GM21619 (cell line): Measurements from ENCODE around the gene SLC28A3.
"Not testable (repeated sequence)": the region's sequence is repeated elsewhere in the genome, so short reads cannot be mapped to it uniquely, and the experiment has no call there.

Experiments used
- ATAC-seq: cut with Tn5 transposase; IDR thresholded peaks from one replicate; pipeline ENCODE4 v1.9.1; 2021; ENCODE audit not compliant: unreplicated experiment

SLC28A3 gene, protein sequence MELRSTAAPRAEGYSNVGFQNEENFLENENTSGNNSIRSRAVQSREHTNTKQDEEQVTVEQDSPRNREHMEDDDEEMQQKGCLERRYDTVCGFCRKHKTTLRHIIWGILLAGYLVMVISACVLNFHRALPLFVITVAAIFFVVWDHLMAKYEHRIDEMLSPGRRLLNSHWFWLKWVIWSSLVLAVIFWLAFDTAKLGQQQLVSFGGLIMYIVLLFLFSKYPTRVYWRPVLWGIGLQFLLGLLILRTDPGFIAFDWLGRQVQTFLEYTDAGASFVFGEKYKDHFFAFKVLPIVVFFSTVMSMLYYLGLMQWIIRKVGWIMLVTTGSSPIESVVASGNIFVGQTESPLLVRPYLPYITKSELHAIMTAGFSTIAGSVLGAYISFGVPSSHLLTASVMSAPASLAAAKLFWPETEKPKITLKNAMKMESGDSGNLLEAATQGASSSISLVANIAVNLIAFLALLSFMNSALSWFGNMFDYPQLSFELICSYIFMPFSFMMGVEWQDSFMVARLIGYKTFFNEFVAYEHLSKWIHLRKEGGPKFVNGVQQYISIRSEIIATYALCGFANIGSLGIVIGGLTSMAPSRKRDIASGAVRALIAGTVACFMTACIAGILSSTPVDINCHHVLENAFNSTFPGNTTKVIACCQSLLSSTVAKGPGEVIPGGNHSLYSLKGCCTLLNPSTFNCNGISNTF

DNA sequence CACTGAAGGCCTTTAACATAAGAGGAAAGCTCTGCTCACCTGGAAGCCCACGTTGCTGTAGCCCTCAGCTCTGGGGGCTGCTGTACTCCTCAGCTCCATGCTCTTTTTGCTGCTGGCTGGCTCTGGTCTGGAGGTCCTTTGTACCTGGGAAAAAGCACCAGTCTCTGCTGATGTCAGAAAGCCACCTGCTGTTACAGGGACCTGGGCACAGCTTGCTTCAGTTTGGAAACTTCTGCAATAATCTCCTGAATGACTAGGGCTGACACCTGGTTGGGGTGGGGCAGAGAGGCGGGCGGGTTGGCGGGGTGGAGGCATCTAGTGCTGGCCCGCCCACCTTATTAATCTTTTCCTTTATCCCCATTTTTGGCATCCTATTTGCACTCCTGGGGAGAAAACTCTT, at the start of gene SLC28A3:
TSS of gene SLC28A3 (minus strand) at position 224 of the 400 bp plus-strand sequence. CDS start at position 99, 125 bp downstream.
- no peak for ATAC-seq

DNA sequence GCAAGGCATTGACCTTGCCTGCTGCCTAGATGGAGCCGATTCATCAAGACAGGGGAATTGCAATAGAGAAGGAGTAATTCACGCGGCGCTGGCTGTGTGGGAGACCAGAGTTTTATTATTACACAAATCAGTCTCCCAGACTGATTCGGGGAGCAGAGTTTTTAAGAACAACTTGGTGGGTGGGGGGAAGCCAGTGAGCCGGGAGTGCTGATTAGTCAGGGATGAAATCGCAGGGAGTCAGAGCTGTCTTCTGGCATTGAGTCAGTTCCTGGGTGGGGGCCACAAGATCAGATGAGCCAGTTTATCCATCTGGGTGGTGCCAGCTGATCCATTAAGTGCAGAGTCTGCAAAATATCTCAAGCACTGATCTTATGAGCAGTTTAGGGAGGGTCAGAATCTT, 49.7 kb upstream of the SLC28A3 start:
- not testable (repeated sequence) for ATAC-seq

DNA sequence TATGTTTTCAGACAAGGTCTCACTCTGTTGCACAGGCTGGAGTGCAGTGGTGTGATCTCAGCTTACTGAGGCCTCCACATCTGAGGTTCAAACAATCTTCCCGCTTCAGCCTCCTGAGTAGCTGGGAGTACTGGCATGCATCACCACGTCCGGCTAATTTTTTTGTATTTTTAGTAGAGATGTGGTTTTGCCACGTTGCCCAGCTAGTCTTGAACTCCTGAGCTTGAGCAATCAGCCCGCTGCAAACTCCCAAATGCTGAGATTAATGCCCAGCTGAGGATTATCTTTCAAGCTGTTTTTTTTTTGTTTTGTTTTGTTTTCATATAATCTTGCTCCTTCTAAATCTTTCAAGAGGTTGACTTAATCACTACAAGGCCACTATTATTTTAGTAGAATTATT, 47.3 kb upstream of the SLC28A3 start:
- no peak for ATAC-seq

DNA sequence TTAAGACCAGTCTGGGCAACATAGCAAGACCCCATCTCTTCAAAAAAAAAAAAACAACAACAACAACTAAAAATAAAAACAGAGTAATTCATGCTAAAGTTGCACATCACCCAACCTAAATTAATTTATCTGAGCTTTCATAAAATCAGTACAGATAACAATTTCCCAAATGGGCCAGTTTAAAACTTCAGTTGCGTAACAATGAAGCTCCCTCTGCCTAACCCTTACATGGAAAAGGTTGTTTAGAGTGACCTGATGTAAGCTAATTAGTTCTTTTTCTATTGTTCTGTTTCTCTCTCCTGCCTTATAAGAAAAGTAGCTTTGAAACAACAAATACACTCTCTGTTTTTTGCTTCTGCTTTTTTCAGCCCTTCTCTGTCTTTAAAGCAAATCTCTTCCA, 46.2 kb upstream of the SLC28A3 start:
- ATAC-seq, result no peak

DNA sequence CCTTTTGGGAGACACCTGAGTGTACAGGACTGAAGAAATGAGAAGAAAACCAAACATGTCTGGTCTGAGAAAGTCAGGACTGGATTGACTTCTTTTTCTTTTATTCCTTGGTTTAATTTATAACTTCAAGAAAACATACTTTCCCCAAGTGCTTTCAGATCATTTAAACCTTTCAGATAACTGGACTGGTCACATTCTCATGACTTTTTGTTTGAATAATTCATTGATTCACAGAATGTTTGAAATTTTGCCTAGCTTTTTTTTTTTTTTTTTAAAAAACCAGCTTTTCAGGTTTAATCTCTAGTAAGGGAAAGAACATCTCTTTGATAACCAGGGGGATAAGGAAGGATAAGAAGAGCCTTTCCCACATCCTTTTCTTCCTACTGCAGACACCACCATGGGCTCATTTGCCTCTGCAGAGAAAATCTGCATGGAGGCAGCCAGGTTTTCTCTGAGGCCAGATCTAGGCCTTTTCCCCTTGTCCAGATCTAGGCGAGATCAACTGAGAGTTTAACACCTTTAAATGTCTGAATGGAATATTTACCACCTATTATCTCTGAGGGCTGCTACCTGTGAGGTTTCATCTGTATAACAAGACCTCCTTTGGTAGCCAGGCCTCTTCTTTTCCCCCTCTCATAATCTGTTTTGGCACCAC, 45.0 kb upstream of the SLC28A3 start:
- ATAC-seq, result no peak

DNA sequence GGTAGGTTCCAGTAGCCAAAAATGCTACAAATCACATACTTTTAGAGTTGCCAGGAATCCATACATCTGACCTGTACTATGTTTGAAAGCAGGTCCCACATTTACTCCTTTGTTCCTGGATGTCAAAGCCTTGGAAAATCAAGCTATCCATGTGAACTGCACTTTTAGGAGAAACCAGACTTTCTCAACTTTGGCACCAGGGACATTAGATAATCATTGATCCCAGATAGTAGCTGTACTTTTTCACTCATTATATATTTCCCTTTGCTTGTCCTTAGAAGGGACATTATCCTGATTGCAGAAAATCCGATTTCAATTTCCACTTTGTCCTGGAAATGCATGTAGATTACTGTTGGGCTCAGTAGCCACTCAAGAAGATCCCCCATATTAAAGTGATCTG, 44.1 kb upstream of the SLC28A3 start:
- no peak for ATAC-seq

DNA sequence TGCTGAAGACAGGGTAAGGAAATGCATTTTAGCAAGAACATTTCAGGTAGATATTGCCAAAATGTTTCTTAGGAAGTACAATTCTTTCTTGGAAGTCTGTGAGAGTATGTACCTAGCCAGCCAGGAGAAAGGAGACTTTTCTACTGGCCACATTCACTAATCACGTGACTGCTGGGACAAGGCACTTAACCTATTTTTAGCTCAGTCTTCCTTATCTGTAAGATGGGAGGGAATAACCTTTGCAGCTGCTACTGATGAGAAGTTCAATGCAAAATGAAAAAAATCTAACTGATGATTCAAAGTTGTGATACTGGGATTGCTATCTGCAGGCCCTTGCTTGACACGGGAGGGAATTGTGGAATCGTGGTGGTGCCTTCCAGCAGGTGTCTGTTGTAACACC, 42.6 kb upstream of the SLC28A3 start:
- ATAC-seq, result no peak

DNA sequence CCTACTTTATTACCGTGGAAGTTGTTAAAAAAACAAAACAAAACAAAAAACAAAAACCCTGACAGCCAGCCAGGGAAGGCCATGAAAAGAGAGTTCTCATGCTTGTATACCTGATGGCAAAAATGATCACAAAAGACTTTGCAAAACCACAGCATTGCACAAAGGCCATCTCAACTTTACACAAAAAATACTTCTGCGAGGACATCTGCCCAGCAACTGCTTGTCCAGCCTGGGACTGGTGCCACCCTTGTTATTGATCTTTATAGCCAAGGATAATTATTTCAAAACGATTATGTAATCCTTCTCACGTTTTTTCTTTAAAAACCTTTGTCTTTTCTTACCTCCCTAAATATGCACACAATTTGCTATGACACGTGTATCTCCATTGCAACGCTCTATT, 42.2 kb upstream of the SLC28A3 start:
- ATAC-seq, result no peak

DNA sequence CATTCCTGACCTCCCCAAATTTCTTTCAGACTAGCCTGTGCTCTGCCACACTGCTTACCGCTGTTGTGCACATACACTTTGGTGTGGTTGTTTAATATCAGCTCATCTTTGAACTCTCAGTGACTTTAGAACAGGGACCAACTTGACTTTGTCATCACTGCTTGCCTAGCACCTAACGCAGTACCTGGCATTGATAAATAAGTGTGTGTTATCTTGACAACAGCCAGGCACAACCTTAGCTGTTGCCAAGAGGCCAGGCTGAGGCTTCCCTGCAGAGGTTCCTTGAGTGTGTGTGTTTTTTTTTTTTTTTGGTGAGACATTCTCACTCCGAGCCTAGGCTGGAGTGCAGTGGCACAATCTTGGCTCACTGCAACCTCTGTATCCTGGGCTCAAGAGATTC, 41.0 kb upstream of the SLC28A3 start:
- ATAC-seq, result no peak

DNA sequence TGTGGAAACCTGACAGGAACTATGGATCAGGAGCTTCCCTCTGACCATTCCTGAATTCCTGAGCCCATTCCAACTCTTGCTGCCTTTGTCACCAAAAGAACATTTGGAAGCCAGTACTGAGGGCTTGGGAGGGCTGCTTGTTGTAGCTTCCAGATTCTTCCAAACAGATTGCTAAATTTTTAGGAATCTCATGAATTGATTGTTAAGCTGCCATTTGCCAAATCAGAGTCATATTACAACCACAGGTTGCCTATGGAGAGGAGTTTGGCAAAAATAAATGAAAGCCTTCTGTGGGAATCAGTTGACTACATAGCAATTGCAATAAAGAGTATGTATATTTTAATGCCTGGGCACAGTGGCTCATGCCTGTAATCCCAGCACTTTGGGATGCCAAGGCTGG, 39.2 kb upstream of the SLC28A3 start:
- no peak for ATAC-seq

DNA sequence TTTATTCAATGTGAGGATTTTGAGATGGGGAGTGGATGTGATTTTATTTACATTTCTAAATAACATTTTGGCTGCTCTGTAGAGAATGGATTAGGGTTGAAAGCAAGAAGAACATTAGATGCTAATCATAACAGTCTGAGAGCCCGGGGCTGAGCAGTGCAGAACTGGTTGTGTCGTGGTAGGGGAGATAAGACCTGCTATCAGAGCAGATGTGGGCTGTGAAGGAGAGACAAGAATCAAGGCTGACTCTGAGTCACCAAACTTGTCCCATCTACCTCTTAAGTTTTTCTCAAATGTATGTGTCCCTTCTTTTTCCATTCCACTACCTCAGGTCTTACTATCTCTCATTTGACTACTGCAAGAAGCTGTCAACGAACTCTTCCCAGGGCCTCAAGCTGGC, 35.4 kb upstream of the SLC28A3 start:
- ATAC-seq, result no peak

DNA sequence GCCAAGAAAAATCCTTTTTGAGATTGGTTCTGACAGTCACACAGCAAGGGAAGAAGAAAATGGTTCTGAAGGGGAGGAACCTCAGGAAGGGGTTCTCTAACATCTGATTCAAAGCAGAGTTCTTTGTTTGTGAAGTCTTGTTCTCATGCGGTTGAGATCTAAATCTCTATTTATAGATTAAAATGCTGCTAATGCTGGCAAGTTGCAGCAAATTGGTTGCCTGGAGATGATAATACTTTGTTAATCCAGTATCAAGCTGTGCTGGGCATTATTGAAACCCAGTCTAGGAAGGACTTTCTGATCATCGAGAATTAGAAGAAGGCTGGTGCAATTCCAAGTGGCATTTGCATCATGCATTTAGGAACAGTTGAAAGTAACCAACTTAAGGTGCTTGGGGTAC, 34.0 kb upstream of the SLC28A3 start:
- ATAC-seq, result no peak

DNA sequence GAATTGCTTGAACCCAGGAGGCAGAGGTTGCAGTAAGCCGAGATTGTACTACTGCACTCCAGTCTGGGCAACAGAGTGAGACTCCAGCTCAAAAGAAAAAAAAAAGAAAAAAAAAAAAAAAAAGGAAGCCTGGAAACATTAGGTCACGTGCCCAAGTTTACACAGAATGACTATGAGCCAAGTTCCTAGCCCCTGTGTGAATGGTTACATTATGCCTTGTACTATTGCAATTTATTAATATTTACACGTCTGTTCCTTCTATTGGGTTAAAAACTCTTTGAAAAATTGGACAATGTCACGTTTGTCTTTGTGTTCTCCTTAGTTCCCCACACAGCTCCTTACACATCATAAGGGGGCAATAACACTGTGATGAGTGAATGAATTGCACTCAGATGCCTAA, 33.5 kb upstream of the SLC28A3 start:
- ATAC-seq, result no peak

DNA sequence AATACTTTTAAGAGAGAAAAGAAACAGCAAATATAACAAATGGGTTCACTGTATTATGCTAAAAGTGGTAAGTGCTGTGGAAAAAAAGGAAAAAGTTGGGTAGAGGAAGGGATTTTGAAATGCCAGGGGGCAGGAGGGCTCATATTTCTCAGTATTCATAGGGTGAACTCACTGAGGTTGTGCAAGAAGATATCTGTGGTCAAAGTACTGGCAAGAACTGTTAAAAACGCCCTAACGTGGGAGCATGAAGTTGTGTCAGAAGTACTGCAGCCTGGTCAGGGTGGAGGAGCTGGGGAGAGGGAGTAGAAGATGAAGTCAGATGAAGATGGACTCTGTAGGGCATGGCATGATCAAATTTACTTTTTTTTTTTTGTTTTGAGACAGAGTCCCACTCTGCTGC, 31.2 kb upstream of the SLC28A3 start:
- no peak for ATAC-seq

DNA sequence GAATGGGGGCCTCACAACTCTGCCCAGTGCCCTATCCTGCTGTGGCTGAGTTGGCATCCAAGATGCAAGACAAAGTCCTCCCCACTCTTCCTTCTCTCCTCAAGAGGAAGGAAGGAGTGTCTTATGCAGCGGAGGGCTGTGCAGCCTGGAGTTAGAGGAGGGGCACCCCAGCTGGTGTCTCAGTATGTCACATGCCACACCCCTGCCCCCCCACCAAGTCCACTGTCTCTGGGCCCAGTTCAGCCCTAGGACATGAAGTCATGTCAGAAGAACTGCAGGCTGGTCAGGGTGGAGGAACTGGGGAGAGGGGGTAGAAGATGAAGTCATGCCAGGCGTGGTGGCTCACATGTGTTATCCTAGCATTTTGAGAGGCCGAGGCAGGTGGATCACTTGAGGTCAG, 28.0 kb upstream of the SLC28A3 start:
- no peak for ATAC-seq

DNA sequence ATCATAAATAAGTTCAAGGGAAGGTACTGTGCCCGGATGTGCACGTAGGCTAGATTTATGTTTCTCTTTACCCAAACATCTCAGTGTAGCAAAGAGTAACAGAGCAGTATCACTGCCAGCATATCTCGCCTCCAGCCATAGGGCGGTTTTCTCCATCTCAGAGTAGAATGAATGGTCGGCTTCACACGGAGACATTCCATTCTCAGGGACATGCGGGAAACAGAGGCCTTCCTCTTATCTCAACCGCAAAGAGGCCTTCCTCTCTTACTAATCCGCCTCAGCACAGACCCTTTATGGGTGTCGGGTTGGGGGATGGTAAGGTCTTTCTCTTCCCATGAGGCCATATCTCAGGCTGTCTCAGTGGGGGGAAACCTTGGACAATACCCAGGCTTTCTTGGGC, 27.2 kb upstream of the SLC28A3 start:
- not testable (repeated sequence) for ATAC-seq

DNA sequence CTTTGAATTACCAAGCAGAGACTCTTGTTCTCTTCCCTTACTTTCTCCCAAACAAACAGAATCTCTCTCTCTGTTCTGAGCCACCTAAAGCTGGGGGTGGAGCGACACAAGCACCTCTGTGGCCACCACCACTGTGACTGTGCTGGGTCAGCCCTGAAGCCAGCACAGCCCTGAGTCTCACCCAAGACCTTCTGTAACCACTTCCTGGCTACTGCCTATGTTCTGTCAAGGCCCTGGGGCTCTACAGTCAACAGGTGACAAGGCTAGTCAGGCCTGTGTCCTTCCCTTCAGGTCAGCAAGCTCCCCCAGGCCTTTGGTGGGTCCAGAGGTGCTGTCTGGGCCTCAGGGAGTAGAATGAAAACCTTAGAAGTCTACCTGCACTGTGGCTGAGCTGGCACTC, 26.1 kb upstream of the SLC28A3 start:
- ATAC-seq, result no peak

DNA sequence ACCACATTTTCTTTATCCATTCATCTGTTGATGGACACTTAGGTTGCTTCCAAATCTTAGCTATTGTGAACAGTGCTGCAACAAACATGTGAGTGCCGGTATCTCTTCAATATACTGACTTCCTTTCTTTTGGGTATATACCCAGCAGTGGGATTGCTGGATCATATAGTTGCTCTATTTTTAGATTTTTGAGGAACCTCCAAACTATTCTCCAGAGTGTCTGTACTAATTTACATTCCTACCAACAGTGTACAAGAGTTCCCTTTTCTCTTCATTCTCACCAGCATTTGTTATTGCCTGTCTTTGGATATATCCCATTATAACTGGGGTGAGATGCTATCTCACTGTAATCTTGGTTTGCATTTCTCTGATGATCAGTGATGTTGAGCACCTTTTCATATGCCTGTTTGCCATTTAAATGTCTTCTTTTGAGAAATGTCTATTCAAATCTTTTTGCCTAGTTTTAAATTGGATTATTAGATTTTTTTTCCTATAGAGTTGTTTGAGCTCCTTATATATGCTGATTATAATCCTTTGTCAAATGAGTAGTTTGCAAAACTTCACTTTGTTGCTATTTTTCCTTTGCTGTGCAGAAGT, 24.4 kb upstream of the SLC28A3 start:
- ATAC-seq, result not testable (repeated sequence)

DNA sequence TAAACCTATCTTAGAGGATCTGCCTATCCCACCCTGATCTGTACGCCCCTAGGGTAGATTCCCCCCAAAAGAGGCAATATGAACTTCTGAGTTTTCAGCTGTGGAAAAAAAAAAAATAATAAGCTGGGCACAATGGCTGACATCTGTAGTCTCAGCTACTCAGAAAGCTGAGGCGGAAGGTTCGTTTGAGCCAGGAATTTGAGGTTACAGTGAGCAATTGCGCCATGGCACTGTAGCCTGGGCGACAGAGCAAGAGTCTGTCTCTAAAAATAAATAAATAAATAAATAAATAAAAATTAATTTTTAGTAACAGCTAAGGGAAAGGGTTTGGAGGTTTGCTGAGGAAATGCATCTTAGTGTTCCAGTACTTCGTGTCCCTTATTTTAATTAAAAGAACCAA, 21.1 kb upstream of the SLC28A3 start:
- no peak for ATAC-seq

DNA sequence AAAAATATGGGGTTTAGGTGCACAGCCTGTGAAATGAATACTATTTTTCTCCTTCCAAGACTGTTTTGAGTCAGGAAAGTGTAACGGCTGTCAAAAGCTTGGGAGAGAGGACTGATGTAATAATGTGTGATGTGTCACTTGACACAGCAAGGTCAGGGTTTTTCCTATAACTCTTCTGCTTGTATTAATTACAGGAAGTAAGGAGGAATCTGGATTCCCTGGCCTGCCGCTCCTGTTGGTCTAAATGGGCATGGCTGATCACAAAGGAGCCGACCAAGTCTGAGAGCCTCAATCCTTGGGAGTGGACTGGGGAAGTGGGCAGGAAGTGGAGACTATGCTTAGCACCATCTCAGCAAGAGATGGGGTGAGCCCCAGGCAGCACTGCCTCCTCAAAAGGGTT, 16.7 kb upstream of the SLC28A3 start:
- ATAC-seq, result no peak

DNA sequence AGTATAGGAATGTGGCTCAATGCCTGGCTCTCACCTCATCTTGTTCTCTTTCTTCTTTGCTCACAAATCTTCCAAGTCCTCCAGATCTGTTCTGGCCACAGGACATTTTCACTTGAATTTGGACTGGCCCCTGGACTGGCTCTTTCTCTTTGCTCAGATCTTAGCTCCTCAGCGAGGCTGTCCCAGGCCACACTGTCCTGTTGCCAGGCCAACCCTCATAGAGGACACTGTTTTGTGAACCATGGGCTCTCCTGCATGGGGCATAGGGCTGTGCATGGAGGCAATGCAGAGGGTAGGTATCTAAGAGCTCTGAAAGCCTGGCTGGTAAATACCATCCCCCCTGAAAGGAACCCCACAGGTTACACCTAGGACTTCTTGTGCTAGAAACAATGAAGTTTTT, 13.5 kb upstream of the SLC28A3 start:
- no peak for ATAC-seq

DNA sequence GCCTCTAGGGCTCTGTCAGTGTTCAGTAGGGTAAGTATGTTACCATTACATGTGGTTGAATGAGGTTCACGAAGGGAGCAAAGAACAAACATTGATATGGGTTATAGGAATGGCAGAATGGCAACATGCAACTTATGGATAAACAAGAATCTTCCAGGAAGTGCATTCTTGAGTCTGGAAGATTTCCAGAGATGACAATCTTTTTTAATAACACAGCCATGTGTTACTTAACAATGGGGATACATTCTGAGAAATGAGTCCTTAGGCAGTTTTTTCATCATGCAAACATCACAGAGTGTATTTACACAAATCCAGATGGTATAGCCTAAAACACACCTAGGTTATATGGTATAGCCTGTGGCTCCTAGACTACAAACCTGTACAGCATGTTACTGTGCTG, 9.1 kb upstream of the SLC28A3 start:
- no peak for ATAC-seq
